PFSK-1 (cell line): ENCODE results near the gene PRRT4.

Experiments
- FOXP2 ChIP-seq: optimal IDR thresholded peaks from 2 replicates; pipeline ENCODE3; 2011; ENCODE audit warnings: borderline replicate concordance, control low read depth, inconsistent platforms; ENCODE audit not compliant: insufficient read depth; ENCODE audit errors: extremely low read length, extremely low read depth
- POLR2AphosphoS5 ChIP-seq: IDR thresholded peaks from 2 replicates; pipeline ENCODE4 v1.6.1; 2012; ENCODE audit warnings: low read depth, mild to moderate bottlenecking, control low read depth, low read length, moderate library complexity
- SIN3A ChIP-seq: IDR thresholded peaks from 2 replicates; pipeline ENCODE4 v1.6.1; 2012; ENCODE audit warnings: mild to moderate bottlenecking, low read length, moderate library complexity, borderline replicate concordance; ENCODE audit not compliant: insufficient read depth
- TAF1 ChIP-seq: IDR thresholded peaks from 2 replicates; pipeline ENCODE4 v1.6.1; 2012; ENCODE audit warnings: low read length, control low read depth, borderline replicate concordance; ENCODE audit not compliant: insufficient read depth
- TF ChIP-seq, protein P1 (sequence below), 2 experiments: IDR thresholded peaks; 2 replicates each; pipeline versions ENCODE4 v1.6.1 to v1.8.0; 2011 to 2012; ENCODE audit warnings: low read depth in 2 of 2, low read length in 2 of 2, control low read depth in 1 of 2, inconsistent platforms in 1 of 2, mild to moderate bottlenecking in 1 of 2, moderate library complexity in 1 of 2; ENCODE audit not compliant: insufficient read depth in 1 of 2

The PRRT4 gene

DNA sequence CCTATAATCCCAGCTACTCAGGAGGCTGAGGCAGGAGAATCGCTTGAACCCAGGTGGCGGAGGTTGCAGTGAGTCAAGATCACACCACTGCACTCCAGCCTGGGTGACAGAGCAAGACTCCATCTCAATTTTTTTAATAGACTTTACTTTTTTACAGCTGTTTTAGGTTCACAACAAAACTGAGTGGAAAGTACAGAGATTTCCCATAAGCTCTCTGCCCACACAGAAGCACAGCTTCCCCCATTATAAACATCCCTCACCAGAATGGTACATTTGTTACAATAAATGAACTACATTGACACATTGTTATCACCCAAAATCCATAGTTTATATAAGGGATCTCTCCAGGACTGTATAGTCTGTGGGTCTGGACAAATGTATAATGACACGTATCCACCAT, 14.6 kb upstream of the PRRT4 start:
- TF ChIP-seq FOXP2, result no peak
- TF ChIP-seq TAF1, result no peak
- TF ChIP-seq, protein P1, sequence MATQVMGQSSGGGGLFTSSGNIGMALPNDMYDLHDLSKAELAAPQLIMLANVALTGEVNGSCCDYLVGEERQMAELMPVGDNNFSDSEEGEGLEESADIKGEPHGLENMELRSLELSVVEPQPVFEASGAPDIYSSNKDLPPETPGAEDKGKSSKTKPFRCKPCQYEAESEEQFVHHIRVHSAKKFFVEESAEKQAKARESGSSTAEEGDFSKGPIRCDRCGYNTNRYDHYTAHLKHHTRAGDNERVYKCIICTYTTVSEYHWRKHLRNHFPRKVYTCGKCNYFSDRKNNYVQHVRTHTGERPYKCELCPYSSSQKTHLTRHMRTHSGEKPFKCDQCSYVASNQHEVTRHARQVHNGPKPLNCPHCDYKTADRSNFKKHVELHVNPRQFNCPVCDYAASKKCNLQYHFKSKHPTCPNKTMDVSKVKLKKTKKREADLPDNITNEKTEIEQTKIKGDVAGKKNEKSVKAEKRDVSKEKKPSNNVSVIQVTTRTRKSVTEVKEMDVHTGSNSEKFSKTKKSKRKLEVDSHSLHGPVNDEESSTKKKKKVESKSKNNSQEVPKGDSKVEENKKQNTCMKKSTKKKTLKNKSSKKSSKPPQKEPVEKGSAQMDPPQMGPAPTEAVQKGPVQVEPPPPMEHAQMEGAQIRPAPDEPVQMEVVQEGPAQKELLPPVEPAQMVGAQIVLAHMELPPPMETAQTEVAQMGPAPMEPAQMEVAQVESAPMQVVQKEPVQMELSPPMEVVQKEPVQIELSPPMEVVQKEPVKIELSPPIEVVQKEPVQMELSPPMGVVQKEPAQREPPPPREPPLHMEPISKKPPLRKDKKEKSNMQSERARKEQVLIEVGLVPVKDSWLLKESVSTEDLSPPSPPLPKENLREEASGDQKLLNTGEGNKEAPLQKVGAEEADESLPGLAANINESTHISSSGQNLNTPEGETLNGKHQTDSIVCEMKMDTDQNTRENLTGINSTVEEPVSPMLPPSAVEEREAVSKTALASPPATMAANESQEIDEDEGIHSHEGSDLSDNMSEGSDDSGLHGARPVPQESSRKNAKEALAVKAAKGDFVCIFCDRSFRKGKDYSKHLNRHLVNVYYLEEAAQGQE (IDR thresholded peaks at IDR 0.05; ENCODE audit: insufficient read depth in 1 of 2, low read depth in 2 of 2, low read length in 2 of 2), result no peak

DNA sequence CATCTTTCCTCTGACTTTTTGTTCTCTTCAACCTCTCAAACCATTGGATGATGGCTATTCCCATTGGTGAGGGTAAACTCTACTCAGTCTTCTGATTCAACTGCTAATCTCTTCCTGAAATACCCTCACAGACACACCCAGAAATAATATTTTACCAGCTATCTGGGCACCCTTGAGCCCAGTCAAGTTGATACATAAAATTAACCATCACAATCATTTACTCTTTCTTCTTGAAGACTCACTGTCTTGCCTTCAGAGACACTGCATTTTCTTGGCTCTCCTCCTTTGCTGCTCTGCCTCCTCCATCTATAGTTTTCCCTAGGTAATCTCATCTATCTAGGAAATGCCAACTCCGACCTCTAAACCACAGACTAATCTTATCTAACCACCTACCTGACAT, 12.6 kb upstream of the PRRT4 start:
- TF ChIP-seq TAF1 (no peak), SIN3A (no peak), POLR2AphosphoS5 (no peak), FOXP2 (no peak)
- TF ChIP-seq, protein P1 (IDR thresholded peaks at IDR 0.05; ENCODE audit: insufficient read depth in 1 of 2, low read depth in 2 of 2, low read length in 2 of 2), result no peak

DNA sequence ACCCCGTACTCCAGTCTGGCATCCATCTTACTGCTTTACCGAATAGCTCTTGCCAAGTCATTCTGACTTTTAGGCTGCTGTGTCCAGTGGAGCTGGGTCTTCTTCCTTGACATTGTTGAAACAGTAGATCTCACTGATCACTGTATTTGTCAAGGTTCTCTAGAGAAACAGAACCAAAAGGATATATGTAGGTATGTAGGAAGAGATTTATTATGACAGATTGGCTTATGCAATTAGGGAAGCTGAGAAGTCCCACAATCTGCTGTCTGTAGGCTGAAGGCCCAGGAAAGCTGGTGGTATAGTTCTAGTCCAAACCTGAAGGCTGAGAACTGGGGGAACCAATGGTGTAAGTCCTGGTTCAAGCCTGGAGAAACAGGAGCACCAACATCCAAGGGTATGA, 12.1 kb upstream of the PRRT4 start:
- TF ChIP-seq SIN3A (no peak), POLR2AphosphoS5 (no peak), TAF1 (no peak), FOXP2 (no peak)
- TF ChIP-seq, protein P1 (IDR thresholded peaks at IDR 0.05; ENCODE audit: insufficient read depth in 1 of 2, low read depth in 2 of 2, low read length in 2 of 2), result no peak

DNA sequence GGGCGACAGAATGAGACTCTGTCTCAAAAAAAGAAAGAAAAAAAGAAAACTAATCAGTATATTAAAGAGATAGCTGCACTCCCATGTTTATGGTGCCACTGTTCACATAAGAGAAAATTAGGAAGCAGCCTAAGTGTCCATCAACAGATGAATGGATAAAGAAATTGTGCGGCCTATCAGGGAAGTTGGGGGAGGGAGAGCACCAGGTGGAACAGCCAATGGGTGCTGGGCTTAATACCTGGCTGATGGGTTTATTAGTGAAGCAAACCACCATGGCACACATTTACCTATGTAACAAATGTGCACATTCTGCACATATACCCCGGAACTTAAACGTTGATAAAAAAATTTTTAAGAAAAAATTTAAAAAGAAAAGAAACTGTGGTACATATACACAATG, 9.0 kb upstream of the PRRT4 start:
- TF ChIP-seq, protein P1 (IDR thresholded peaks at IDR 0.05; ENCODE audit: insufficient read depth in 1 of 2, low read depth in 2 of 2, low read length in 2 of 2), result no peak
- TF ChIP-seq POLR2AphosphoS5, result no peak
- no peak for TF ChIP-seq SIN3A
- TF ChIP-seq FOXP2, result no peak
- TF ChIP-seq TAF1, result no peak

DNA sequence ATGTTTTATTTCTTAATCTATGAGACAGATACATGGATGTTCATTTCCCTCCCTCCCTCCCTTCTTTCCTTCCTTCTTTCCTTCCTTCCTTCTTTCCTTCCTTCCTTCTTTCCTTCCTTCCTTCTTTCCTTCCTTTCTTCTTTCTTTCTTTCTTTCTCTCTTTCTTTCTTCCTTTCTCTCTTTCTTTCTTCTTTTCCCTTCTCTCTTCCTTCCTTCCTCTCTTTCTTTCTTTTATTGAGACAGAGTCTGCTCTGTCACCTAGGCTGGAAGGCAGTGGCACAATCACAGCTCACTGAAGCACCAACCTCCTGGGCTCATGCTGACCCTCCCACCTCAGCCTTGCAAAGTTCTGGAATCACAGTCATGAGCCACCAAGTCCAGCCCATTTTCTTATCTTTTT, 5.5 kb upstream of the PRRT4 start:
- TF ChIP-seq TAF1 (no peak), SIN3A (no peak), POLR2AphosphoS5 (no peak), FOXP2 (no peak)
- TF ChIP-seq, protein P1 (IDR thresholded peaks at IDR 0.05; ENCODE audit: insufficient read depth in 1 of 2, low read depth in 2 of 2, low read length in 2 of 2), result no peak
